Measurements from ENCODE around the gene ZMAT5. TPM values are rescaled to one million over a fixed set of nuclear protein-coding genes. Genes with fewer than 3 reads are reported as not detected.
A peak's percentile ranks its signal among the peaks of the same experiment; 100 is the strongest.

Gene ZMAT5
- total and polyA plus RNA-seq, 2 donors from 2014 or later, result 21.3 to 47.7 TPM

- Histone ChIP-seq H3K36me3 (ENCODE audit: control insufficient read depth in 2 of 3, insufficient read depth in 3 of 3, low read length in 3 of 3) (no peaks in the 10 kb centered on the region), H3K27me3 (ENCODE audit: control insufficient read depth, insufficient read depth, low read length) (no peaks in the 10 kb centered on the region), H3K4me3 (ENCODE audit: low read length in 3 of 3) (no peak overlapping the region), H3K9ac (ENCODE audit: low read length in 3 of 3) (no peak overlapping the region), H3K4me1 (ENCODE audit: control insufficient read depth in 2 of 3, insufficient read depth in 2 of 3, low read depth in 1 of 3, low read length in 3 of 3) (peaks cover 0 to 8% (median 0%) of the 10 kb centered on the region in 3 donors), H3K27ac (ENCODE audit: low read depth in 2 of 2, low read length in 2 of 2) (no peak overlapping the region), H3K9me3 (ENCODE audit: control insufficient read depth in 2 of 3, insufficient read depth in 1 of 3, low read length in 3 of 3) (no peaks in the 10 kb centered on the region)
- no peak for FAIRE-seq
- no peak for TF ChIP-seq CTCF (IDR thresholded peaks at IDR 0.05; ENCODE audit: borderline replicate concordance, extremely low read depth, insufficient read depth)
- intact Hi-C loops (cut with DNase I), result no loop called here
- no peak for DNase-seq
These were observed 60.3 kb downstream of the ZMAT5 start for GRCh38 chr22:29706486-29706885.

- no peak overlapping the region for H3K4me3 ChIP-seq (ENCODE audit: low read length in 3 of 3)
- H3K27ac ChIP-seq (ENCODE audit: low read depth in 2 of 2, low read length in 2 of 2), result no peak overlapping the region
- DNase-seq (peak in 1 of 5 donors; percentile 56), FAIRE-seq (no peak)
- peaks cover 0 to 6% (median 0%) of the 10 kb centered on the region in 3 donors for H3K4me1 ChIP-seq (ENCODE audit: control insufficient read depth in 2 of 3, insufficient read depth in 2 of 3, low read depth in 1 of 3, low read length in 3 of 3)
- no peak overlapping the region for H3K9ac ChIP-seq (ENCODE audit: low read length in 3 of 3)
- intact Hi-C loops (cut with DNase I), result no loop called here
- no peaks in the 10 kb centered on the region for H3K9me3 ChIP-seq (ENCODE audit: control insufficient read depth in 2 of 3, insufficient read depth in 1 of 3, low read length in 3 of 3)
- no peak for TF ChIP-seq CTCF (IDR thresholded peaks at IDR 0.05; ENCODE audit: borderline replicate concordance, extremely low read depth, insufficient read depth)
- H3K36me3 ChIP-seq (ENCODE audit: control insufficient read depth in 2 of 3, insufficient read depth in 3 of 3, low read length in 3 of 3), result no peaks in the 10 kb centered on the region
- H3K27me3 ChIP-seq (ENCODE audit: control insufficient read depth, insufficient read depth, low read length), result no peaks in the 10 kb centered on the region
These were observed 61.2 kb downstream of the ZMAT5 start for GRCh38 chr22:29705651-29706050.

GRCh38 chr22:29704528-29705285, 62.1 kb downstream of the ZMAT5 start:
- DNase-seq (peak in 4 of 5 donors; percentile 65 to 83 (median 70)), FAIRE-seq (no peak)
- Histone ChIP-seq H3K4me1 (ENCODE audit: control insufficient read depth in 2 of 3, insufficient read depth in 2 of 3, low read depth in 1 of 3, low read length in 3 of 3) (peaks cover 0 to 6% (median 0%) of the 10 kb centered on the region in 3 donors), H3K27ac (ENCODE audit: low read depth in 2 of 2, low read length in 2 of 2) (no peak overlapping the region), H3K9me3 (ENCODE audit: control insufficient read depth in 2 of 3, insufficient read depth in 1 of 3, low read length in 3 of 3) (no peaks in the 10 kb centered on the region), H3K27me3 (ENCODE audit: control insufficient read depth, insufficient read depth, low read length) (no peaks in the 10 kb centered on the region), H3K9ac (ENCODE audit: low read length in 3 of 3) (no peak overlapping the region), H3K4me3 (ENCODE audit: low read length in 3 of 3) (no peak overlapping the region), H3K36me3 (ENCODE audit: control insufficient read depth in 2 of 3, insufficient read depth in 3 of 3, low read length in 3 of 3) (no peaks in the 10 kb centered on the region)
- intact Hi-C loops (cut with DNase I), result no loop called here
- no peak for TF ChIP-seq CTCF (IDR thresholded peaks at IDR 0.05; ENCODE audit: borderline replicate concordance, extremely low read depth, insufficient read depth)
